HG03432 (cell line): ENCODE data around the gene DLG1.

Source experiments
- ATAC-seq: cut with Tn5 transposase; IDR thresholded peaks from one replicate; pipeline ENCODE4 v1.9.1; 2021; ENCODE audit warnings: mild to moderate bottlenecking, moderate library complexity; ENCODE audit not compliant: unreplicated experiment

DLG1 gene

DNA sequence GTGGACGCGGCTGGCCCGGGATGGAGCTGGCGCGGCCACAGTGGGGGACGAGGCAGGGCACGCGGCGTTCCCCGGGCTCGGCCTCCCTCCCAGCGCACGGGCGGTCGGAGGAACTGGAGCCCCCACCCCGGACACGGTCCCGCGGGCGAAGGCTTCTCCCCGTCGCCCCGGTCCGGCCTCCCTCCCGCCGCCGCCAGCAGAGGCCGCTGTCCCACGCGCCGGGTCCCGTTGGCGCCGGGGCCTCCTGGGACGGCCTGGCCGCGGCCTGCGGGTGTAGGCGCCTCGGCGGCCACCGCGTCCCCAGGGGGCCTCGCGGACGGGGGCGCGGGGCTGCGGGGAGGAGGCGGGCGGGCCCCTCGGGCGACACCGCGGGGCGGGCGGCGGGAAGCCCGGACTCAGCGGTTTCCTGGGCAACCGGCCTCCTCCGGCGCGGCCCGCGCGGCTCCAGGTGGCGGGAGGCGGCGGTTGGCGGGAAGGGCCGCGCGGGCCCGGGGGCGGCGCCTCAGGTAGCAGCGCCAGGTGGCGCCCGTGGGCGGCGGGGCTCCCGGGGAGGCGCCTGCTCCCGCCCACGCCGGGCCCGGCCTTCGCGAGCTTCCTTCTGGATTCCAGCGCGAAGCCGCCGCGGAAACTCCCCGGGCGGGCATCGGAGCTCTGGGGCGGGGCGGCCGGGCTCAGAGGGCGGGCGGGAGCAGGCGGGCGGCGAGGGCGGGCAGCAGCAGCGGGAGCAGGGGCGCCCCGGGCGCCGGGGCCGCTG is 295.5 kb downstream of the DLG1 start:
- ATAC-seq, result peak; percentile 75

DNA sequence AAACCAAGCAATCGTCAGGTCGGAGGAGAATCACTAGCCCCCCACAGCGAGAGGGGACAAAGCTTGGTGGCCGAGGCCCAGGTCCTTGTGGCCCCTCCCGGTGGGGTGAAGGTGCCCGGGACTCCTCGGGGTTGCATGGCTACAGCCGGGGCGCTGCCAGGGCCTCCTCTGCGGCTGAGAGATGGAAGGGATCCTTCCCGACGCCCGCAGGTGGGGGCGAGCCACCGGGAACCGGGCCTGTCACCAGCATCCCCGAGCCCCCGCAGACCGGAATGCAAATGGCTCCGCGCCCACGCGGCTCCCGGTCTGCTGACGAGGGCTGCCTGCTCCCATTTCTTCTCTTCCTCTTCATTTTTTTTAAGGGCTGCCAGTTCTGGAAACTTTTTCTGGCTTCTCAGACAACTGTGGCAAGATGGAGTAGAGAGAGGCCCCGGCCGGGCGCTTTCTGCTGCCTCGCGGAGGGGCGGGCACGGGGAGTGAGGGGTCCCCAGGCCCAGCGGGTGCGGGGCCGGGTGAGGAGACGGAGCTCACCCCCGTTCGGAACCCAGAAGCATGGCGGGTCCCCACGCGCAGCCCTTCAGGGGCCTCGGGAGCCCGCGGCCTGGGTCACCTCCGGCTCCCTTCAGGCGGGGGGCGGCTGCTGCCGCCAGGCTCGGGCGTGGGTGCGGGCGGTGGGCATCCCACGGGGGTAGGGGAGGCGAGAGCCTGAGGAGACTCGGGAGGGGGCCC is 296.3 kb downstream of the DLG1 start:
- ATAC-seq, result peak; percentile 19

DNA sequence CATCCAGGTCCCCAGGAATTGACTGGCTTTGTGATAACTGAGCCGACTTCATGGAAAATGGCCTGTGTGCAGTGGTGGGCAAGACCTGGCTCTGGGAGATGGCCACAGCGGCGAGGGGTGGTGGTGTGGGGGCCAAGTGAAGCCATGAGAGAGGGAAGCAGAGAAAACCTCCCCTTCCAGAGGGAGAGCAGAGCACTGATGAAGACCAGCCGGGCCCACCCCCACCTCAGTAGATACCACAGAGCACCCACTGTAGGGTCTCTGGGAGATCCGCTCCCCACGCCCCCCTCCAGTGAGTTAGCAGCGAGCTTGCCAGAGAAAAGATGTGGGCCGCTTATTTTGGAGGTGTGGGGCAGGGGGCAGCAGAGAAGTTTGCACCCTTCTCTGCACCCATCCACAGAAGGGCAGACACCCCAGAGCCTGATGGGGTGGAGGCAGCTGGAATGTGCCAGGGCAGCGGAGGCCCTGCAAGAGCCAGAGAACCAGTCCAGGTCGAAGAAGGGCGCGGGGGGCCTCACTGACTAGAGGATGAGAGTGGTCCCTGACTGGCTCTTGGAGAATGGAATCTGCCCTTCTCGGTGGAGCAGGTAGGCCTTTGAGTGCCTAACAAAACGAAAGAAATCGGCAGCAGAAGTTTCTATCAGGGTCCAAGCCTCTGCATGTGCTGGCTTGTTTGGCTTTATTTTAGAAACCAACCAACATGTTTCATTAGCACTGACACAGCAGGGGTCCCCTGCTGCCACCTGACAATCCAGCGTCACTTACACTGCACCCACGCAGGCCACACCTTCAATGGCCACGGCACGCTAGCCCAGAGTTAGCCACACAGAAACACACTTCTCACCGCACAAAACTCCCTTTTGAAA is 297.1 kb downstream of the DLG1 start:
- ATAC-seq, result no peak

DNA sequence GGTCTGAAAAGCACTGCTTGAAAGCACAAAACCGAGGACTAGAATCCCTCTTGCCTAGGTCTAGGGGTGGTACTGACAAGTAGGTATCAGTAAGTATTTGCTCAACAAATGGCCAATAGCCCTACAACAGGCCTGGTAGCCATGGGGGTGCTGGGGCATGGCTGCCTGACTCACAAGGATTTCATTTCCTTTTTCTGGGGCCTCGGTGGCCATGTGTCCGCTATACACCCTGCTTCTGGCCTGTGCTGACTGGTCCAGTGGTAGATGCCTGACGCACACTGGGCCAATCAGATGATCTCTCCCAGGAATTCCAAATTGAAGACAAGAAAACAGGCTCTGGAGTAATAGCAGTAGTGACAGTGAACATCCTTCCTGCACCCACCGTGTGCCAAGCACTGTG is 298.2 kb downstream of the DLG1 start:
- ATAC-seq, result no peak

DNA sequence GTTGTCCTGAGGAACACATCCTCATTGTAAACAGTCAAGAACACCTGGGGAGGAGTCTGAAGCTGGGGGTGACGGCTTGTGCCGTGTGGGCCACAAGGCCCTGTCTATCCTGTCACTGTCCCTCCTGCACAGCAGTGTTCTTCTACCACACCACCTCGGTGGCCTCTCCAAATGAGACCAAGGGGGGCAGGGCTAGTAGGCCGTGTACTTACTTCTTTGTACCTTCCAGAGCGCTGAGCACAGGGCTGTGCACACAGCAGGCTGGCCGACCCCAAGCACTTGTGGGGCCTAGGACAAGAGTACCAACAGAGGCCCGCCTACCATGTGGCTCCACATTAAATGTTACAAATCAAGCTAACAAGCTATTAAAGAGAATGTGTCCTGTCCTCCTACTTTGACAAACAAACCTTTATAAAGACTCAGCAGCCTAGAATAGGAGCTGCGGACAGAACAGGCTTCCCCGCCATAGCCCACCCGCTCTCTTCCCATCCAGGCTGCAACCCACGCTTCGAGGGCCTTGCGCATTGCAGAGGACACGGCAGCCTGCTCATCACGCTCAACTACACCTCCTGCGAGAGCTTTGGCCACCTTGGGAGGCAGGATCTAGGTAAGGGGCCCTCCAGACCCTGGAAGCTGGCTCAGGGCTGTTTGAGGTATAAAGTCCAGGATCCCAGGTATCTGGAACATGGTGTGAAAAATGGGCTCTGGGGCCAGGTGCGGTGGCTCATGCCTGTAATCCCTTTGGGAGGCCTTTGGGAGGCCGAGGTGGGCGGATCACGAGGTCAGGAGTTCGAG is 299.2 kb downstream of the DLG1 start:
- no peak for ATAC-seq

DNA sequence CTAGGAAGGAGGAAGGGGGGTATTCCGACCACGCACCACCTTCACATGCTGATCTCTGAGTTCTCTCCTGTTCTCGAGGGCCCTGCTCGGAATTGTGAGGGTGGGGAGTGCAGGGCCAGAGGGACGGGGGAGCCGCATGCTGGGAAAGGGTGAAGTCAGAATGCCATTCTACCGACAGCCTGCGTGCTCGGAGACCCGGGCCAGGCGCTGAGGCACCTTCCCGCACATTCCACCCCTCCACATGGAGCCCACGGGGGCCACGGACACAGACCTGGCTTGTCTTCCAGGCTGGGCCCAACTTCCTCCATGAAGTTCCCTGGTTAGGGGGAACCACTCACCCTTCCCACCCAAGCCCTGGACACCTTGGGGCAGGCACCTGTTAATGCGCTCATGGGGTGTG is 301.1 kb downstream of the DLG1 start:
- no peak for ATAC-seq

DNA sequence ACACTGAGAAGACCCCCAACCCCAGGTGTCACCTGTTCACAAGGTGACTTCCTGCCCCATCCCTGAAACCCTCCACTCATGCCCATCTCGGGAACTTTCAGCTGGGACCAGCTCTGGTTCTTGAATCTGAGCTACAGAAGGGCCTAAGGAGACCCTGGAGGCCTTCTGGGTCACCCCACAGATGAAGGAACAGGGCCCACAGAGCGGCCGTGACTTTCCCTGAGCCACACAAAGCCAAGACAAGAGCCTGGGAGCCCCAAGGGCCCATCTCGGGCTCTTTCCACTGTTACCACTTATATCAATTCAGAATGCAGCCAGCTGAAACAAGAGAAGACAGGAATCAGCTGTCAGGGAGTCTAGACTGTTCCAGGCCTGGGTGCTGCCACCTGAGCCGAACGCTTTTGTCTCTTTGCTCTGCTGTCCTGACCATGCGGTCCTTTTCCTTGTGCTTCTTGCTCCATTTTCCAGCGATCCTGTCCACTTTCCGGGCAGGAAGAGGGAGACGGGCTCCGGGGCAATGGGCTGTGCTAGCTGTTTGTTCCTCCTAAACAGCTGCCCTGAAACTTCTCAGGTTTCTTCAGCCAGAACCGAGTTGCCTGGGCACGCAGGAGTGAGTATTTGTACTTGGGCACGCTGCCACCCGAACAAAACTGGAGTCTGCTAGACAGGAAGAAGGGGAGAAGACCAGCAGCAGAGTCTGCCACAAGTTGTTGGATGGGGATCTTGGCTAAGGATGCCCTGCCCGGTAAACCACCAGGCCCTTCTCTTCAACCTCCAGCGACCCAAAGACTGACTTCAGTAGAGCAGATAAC is 301.8 kb downstream of the DLG1 start:
- ATAC-seq, result no peak

DNA sequence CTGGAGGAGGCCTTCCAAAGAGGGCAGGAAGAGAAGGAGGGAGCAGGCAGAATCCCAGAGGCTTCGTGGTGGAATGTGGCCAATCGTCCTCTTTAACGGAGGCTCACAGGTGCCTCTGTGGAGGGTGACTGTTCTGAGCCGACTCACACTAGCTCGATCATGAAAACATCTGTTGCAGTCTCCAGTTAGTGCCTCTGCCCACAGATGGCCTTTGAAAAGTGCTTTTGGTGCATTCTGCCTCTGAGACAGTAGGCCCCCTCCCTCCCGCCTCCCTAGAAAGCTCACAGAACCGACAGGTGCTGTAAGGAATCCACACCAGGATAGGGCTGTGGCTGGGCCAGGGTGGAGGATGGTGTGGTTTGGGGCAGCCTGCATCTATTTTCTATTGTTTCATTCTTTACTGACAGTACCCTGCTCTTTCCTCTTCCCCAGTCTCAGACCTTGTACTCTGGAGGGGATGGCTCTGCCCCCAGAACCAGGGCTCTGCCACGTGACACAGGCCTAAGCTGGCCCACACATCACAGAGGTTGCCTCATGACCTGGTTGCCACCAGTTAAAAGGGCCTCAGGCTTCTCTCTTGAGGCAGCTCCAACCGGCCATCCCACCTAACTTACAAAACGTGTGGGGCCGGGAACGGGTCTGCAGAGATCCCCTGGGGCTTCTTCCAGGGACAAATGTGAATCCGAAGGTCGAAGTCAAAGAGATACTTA is 302.6 kb downstream of the DLG1 start:
- ATAC-seq, result no peak

DNA sequence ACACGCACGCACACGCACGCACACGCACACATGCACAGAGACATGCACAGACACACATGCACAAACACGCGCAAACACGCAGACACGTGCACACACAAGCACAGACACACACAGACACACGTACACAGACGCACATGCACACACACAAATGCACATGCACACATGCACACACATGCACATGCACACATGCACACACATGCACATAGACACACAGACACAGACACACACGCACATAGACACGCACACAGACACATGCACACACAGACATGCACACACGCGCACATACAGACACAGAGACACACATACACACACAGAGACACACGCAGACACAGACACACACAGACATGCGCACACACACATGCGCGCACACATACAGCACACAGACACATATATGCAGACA is 303.4 kb downstream of the DLG1 start:
- no peak for ATAC-seq

DNA sequence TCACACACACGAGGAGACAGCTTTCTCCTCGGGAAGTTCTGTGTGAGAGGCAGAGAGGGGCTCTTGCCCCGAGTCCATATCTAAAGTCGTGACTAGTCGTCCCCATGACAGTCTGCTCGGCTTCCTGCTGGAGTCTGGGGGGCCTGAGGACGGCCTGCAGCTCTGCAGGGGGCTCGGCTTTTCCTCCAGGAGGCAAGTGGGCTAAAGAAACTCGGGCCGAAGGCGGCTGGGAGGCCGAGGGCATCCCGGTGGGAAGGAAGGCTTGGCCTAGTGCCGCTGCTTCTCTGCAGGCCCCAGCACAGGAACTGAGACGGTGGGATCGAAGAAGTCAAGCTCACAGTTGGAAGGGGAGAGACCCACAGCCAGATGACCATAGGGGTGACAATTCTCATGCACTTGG is 304.4 kb downstream of the DLG1 start:
- no peak for ATAC-seq
